ENCODE data around the gene RNF112.
"Not testable (repeated sequence)": the region's sequence is repeated elsewhere in the genome, so short reads cannot be mapped to it uniquely, and the experiment has no call there.

Gene RNF112

DNA sequence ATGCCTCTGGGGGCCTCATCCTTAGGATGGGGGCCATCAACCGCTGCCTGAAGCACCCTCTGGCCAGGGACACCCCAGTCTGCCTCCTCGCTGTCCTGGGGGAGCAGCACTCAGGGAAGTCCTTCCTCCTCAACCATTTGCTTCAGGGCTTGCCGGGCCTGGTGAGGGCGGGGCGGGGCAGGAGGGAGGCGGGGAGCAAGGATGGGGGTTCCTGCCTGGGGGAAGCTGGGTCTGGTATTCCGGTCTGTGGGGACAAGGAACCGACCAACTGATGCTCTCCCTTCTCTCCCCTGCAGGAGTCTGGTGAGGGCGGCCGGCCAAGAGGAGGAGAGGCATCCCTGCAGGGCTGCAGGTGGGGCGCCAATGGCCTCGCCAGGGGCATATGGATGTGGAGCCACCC, 2.0 kb downstream of the RNF112 start:
- no peak for DNase-seq (ENCODE audit: low spot score)

GRCh38 chr17:19413761-19414160, 2.7 kb downstream of the RNF112 start:
- no peak for DNase-seq (ENCODE audit: low spot score)

DNA sequence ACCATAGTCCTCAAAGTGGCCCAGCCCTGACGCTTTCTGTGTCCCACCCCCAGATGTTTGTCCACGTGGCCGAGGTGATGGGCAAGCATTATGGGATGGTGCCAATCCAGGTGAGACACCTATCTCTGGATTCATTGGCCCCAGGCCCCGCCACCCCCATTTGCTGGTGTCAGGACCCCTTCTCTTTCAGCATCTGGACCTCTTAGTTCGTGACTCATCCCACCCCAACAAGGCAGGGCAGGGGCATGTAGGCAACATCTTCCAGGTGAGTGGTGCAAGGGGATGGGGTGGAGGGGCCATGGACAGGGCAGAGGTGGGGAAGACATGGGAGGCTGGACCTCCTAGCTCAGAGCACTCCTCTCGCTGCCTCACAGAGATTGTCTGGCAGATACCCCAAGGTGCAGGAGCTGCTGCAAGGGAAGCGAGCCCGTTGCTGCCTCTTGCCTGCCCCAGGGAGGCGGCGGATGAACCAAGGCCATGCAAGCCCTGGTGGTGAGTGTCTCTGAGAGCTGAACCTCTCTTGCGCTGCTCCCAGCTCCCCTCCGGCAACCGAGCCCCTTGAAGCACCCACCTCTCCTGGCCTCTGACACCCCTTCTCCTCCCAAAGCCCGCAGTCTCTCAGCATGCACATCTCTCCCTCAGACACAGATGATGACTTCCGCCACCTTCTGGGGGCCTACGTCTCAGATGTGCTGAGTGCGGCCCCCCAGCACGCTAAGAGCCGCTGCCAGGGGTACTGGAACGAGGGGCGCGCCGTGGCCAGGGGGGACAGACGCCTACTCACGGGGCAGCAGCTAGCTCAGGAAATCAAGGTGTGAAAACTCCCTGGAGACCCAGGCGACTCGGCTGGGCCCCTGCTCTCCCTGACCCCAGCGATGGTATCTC, 3.6 kb downstream of the RNF112 start:
- DNase-seq (ENCODE audit: low spot score) = no peak

DNA sequence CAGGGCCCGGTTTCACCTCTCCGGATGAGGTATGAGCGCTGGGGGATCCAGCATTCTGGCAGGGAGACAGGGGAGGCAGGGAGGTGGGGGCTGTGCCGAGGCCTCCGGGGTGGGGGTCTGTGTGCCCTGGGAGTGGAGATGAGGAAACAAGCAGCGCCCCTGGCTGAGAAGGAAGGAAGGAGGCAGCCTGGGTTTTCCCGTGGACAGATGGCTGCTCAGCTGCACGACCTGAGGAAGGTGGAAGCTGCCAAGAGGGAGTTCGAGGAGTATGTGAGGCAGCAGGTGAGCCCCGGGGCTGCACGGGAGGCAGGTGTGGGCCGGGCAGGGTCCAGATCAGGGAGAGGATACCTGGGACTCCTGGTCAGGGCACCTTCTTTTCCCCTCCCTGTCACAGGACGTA, 4.3 kb downstream of the RNF112 start:
- no peak for DNase-seq (ENCODE audit: low spot score)

DNA sequence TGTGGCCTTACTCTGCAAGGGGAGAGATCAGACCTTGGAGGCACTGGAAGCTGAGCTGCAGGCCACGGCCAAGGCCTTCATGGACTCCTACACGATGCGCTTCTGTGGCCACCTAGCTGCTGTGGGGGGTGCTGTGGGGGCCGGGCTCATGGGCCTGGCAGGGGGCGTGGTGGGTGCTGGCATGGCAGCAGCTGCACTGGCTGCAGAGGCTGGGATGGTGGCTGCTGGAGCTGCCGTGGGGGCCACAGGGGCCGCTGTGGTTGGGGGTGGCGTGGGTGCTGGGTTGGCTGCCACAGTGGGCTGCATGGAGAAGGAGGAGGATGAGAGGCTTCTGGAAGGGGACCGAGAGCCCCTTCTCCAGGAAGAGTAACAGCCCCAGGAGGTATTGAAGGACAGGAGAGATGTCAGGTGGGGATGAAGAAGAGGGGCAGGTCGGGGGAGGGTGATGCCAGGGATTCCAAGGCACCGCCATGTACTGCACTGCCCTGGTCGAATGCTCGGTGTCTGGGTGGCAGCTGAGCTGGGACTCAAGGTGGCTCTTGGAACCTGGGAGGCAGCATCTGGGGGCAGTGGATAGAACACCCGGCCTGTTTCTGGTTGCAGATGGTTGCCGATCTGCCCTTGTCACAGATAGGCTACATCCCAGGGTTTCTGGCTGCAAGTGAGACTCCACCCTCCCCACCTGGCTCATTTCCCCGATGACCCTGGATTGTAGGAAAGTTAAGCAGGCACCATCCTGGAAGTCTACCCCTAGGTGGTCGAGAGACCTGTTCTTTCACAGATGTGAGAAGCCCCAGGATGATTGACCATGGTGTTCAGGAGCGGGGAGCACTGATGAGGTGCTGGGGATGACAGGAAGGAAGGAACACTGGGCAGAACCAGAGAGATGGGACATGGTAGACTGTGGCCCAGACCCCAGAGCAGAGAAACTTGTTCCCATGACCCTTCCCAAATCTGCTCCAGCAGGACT, 5.1 kb downstream of the RNF112 start:
- no peak for DNase-seq (ENCODE audit: low spot score)

- DNase-seq (ENCODE audit: low spot score) = no peak
Measured at GRCh38 chr17:19417611-19418010, 6.6 kb downstream of the RNF112 start.

GRCh38 chr17:19418251-19418992, 7.4 kb downstream of the RNF112 start:
- DNase-seq (ENCODE audit: low spot score) = no peak

DNA sequence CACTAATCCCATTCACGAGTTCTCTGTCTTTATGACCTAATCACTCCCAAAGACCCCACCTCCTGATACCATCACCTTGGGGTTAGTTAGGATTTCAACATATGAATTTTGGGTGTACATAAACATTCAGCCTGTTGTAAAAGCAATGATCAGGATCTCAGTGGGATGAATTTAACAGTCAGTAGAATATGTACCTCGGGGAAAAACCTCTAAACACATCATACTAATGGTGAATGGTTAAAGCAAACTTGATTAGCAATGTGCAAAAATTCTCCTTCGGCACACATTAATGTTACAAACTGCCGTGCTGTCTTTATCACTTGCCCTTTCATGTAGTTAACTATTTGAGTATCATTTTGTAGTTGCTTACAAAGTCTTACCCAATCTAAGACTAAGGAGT, 10.2 kb downstream of the RNF112 start:
- no peak for DNase-seq (ENCODE audit: low spot score)

DNA sequence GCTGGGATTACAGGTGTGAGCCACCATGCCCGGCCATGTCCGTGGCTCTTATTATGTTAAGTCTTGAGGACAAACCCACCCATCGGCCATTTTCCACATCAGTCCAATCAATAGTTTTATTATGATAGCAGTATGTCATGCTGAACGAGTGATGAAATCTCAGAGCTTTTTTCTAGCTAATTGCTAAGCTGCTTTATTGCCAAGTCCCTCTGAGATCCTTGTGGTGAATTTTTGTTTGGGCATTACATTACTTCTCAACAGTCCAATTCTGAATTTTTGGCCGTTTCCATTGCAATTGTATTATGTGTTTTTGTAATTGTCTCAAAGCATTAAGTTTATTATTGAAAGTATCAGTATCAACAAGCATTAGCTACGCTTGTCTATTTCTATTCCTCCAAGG, 10.9 kb downstream of the RNF112 start:
- DNase-seq (ENCODE audit: low spot score) = no peak

GRCh38 chr17:19424934-19425868, 14.2 kb downstream of the RNF112 start:
- DNase-seq (ENCODE audit: low spot score) = no peak

DNA sequence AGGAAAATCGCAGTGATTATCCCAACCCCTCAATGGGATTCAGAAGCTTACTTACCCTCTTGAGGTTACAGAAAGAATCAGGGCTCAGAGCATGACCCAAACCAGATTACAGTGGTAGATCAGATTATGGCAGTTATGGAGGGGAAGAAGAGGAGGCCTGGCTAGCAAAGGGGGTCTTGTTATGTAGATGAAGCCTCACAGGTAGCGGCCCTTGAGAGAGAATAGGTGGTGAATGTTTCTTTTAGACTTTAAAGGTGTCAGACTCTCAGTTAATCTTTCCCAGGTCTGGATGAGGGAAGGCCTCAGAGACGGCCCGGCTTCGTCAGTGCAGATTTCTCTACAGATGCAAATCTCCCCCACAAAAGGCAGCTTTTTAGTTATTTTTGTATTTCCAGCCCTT, 15.6 kb downstream of the RNF112 start:
- no peak for DNase-seq (ENCODE audit: low spot score)

DNA sequence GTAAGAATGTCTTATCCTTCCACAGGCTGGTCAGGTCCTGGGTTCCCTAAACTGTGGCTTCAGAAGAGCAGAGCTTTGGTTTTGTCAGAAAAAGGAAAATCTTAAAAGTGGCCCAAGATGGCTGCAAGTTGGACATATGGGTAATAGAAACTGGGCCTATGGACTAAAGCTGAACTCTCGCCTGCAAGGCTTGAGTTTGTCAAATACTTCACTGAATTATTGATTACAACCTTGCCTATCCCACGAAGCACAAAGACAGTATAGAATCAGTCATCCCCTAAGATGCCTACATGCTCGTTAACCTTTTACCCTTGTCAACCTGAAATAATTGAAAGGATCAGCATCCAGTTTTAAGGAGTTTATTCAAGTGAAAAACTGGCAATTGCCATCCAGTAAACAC, 20.7 kb downstream of the RNF112 start:
- no peak for DNase-seq (ENCODE audit: low spot score)

DNA sequence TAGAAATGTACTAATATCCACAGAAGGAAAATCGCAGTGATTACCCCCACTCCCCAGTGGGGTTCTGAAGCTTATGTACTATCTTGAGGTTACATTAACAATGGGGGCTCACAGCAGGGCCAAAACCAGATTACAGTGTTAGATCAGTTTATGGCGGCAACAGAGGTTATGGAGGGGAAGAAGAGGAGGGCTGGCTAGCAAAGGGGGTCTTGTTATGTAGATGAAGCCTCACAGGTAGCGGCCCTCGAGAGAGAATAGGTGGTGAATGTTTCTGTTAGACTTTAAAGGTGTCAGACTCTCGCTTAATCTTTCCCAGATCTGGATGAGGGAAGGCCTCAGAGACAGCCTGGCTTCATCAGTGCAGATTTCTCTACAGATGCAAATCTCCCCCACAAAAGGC, 22.2 kb downstream of the RNF112 start:
- DNase-seq (ENCODE audit: low spot score) = no peak

DNA sequence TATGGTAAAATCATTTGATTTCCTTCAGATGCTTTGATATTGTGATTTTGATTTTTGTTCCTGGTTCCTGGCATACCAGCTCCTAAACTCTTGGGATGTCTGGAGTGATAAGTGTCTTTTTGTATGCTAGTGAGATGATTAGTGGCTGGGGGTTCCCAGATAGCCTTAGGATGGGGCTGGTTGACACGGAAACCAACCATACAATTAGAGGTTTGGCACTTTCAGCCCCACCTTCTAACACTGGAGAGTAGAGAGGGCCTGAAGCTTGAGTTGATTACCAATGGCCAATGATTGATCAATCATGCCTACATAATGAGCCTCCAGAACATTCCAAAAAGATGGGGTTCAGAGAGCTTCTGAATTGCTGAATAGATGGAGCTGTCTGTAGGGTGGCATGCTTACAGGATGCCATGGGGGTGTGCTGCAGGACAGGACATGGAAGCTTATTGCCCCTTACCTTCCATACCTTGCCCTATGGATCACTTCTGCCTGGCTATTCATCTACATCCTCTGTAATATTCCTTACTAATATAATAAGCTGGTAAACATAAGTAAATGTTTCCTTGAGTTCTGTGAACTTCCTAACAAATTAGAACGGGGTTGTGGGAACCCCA, 22.8 kb downstream of the RNF112 start:
- no peak for DNase-seq (ENCODE audit: low spot score)

DNA sequence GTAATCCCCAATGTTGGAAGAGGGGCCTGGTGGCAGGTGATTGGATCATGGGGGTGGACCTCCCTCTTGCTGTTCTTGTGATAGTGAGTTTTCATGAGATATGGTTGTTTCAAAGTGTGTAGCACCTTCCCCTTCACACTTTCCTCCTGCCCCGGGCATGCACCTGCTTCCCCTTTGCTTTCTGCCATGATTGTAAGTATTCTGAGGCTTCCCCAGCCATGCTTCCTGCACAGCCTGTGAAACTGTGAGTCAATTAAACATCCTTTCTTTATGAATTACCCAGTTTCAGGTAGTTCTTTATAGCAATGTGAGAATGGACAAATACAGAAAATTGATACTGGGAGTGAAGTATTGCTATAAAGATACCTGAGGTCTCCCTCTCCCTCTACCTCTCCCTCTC, 29.4 kb downstream of the RNF112 start:
- no peak for DNase-seq (ENCODE audit: low spot score)

GRCh38 chr17:19441288-19441687, 30.3 kb downstream of the RNF112 start:
- not testable (repeated sequence) for DNase-seq (ENCODE audit: low spot score)

GRCh38 chr17:19442731-19443130, 31.7 kb downstream of the RNF112 start:
- DNase-seq (ENCODE audit: low spot score) = no peak

GRCh38 chr17:19443148-19443547, 32.1 kb downstream of the RNF112 start:
- no peak for DNase-seq (ENCODE audit: low spot score)

DNA sequence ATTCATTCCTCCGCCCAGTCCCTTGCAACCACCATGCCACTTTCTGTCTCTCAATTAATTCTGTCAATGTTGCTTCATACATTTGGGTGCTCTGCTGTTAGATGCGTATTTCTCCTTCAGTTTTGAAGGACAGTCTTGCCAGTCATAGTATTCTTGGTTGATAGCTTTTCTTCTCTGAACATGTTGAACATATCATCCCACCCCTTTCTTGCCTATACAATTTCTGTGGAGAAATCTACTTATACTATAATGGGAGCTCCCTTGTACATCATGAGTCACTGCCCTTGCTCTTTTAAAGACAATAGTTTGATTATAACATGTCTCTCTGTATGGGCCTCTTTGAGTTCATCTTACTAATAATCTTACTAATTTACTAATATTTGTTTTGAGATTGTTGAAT, 34.1 kb downstream of the RNF112 start:
- DNase-seq (ENCODE audit: low spot score) = no peak

DNA sequence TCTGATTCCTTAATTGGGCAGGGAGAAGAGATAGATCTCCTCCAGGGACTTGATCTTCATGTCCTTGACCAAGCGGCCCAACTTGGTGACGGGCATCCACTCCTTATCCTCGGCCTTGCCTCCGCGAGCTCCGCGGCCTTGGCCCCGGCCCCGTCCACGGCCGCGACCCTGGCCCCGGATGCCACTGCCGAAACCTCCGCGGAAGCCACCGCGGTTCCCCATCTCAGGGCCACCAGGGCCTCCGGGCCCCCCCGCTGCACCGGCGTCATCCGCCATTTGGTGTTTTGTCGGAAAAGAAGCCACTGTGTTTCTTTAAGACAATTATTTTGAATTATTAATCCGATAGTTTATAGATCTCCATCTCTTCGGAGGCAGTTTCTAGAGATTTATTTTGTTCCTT, 35.5 kb downstream of the RNF112 start:
- not testable (repeated sequence) for DNase-seq (ENCODE audit: low spot score)
